Inferior parietal cortex (tissue), 1 donor: ENCODE results near the gene GMDS.

Experiments used
- DNase-seq: peaks from one replicate; pipeline ENCODE4 v3.0.0-alpha.2; 2016; ENCODE audit errors: extremely low spot score

The GMDS gene

DNA sequence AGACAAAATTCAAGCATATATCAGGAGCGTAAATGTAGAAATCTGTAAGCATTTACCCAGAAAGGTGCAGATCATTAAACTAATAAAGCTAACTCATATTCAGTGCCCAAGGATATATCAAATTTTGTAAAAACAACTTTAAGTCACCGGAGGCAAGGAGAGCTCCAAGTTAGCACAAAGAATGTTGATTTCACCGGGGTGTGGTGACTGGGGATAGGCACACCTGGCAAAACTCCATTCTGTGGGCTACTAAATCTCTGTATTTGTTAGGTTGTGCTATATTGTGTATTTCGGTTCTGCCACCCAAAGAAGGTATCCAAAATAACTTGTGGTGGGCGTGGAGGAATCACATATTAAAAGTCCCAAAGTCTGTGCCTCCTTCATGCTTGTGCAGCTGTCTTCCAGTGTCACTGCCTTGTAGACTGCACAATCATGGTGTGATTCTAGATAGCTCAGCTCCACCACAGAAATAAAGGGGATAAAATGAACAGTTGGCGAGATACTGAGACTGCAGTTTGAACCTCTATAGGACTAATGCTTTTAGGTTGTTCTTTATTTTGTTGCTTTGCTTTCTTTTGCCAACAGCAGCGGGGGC, 111.6 kb downstream of the GMDS start:
- no peak for DNase-seq

DNA sequence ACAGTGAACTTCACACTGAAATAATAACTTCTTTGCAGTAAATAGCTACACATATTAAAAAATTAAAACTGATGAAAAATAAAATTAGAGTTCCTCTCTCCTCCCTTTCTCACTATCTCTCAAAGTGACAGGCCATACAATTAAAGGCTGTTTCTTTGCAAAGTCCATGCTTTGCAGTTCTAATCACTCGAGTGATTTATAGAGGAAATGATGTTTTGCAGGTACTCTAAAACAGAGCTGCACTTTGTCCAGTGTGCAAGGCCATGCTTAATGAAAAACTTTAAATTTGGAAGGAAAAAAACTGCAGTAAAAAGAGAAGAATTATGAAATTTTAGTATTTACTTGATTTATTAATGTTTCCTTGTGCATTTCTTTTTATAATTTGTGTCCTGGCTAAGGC, 112.5 kb downstream of the GMDS start:
- no peak for DNase-seq

DNA sequence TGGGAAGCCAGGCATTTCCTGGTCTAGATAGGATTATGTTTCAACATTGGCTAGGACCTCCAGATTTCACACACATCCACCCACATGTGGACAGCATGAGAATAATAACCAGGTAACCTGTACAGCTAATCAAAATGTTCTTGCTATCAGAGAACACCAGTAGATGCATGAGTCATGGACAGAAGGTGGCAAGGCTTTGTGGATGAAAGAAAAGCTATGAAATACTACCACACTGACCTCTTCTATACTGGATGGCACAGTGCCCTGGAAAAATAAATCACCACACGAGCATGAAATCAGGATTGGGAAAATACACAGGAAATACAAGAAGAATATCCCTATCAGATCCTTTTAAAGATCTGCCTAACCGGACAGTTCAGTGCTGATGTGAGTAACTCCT, 113.0 kb downstream of the GMDS start:
- no peak for DNase-seq

DNA sequence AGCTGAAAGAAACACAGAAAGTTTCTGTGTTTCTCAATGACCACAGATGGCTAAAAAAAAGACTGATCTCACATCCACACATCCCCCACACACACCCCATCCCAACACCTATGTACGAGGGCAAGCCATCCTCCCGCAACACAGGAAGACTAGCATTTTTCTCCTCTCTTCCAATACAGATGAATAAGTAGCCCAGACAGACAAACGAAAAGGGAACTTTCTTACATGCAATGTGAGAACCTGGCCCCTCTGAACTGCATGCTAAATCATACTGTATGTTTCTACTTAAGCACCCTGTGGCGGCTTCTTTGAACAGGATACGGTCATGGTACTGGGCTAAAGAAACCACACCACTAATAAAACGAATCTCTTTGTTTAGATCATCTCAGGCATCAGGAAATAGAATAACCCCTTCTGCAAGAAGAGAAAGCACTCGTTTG, 116.2 kb downstream of the GMDS start:
- DNase-seq, result no peak

DNA sequence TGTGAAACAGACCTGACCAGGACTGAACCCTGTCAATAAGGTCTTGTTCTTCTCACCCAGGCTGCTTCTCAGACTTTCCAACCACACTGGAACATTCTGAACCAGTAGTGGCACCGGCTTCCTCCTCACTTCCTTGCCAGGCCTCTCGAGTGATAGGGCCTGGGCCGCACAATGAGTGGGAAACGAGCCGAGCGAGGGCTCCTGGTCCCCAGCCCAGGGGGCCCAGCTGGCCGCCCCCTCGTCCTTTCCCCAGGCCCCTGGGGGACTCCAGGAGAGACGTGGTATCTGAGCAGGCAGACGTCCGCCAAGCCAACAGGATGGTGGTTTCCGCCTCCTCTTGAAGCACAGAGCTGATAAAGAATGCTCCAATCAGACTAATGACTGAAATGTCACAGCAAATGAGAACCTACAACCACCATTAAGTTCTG, 117.9 kb downstream of the GMDS start:
- DNase-seq, result no peak

DNA sequence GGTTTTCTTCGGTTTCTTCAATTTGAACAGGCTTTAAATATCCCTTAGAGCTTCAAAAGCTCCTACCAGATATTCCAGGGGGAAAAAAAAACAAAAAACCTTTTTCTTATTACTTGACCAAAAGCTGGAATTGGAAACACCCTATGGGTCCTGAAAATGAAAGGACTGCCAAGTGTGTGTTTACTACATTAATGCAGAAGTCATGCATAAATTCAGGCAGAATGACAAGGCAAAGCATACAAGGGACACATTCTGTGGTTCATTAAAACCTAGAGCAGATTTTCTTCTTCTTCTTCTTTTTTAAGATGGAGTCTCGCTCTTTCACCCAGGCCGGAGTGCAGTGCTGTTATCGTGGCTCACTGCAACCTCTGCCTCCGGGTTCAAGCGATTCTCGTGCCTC, 119.1 kb downstream of the GMDS start:
- DNase-seq, result no peak

DNA sequence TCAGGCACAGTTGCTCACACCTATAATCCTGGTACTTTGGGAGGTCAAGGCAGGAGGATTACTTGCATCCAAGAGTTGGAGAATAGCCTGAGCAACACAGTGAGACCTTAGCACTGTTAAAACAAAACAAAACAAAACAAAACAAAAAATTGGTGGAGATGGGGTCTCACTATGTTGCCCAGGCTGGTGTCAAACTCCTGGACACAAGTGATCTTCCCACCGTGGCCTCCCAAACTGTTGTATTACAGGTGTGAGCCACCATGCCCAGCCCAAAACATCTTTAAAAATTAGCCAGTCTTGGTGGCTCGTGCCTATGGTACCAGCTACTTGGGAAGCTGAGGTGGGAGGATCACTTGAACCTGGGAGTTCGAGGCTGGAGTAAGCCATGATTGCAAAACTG, 120.2 kb downstream of the GMDS start:
- no peak for DNase-seq

DNA sequence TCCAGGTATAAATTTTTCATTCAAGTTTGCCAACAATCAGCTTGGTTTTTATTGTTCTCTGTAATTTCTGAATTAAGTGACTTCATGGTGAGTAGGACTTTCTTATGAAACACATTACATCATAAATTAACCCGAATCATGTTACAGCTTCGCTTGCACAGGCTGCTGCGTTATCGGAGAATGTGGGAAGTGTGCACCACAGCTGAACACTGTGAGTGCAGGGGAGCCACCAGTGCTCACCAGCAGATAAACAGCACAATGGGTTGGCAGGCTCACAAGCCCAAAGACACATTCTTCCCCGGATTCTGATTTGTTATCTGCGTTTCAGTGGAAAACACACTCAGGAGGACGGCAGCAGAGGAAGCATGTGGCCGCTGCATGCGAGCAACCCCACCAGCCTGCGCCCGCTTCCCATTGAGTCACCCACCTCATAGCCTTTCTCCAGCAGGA, 121.1 kb downstream of the GMDS start:
- no peak for DNase-seq

DNA sequence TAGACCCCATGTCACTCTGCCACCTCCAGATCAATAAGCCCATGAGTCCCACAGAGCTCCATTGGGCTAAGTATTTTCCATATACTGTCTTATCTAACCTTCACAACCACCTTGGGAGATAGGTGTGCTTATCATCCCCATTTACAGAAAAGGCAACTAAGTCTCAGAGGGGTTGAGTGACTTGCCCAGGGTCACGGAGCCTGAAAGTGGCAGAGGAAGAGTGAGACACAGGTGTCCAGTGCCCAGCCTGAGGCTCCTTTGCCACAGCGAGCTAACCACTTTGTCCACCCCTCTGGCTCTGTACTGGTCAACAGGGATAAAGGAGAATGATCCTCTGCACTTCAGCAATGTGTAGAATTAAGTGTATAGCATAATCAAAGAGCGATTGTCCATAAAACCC, 124.5 kb downstream of the GMDS start:
- DNase-seq, result no peak

DNA sequence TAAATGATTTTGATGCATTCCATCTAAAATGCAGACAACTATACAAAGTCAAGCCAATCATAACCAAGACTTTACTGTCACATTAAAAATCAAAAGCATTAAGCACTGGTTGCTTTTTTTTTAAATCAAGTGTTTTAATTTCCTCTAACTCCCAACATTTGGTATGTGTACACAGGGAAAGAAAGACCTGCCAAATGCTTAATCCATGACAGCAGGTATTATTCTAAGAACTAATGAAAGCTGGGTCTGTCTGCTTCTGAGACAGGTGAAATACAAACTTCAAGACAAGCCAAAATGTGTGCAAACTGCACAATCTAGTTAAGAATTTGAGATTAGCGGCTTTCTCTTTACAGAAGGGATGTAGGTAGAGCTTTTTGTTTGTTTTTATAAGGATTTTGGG, 126.1 kb downstream of the GMDS start:
- no peak for DNase-seq

DNA sequence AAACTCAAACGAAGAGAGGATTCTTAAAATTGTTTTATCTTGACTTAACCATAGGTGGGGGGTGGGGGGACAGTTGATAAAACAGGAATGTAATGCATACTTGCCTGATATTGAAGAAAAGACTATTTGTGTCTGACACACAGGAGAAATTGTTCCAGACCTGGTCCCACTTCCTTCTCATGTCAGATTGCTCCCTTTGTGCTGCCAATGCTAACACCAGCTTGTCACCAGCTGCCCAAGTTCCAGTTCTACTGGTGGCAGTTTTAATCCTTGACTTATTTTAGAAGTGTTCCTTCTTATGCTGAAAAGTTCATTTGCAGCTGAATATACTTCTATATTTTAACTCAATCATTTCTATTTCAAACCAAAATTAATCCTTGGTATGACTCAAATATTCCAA, 127.3 kb downstream of the GMDS start:
- DNase-seq, result no peak

DNA sequence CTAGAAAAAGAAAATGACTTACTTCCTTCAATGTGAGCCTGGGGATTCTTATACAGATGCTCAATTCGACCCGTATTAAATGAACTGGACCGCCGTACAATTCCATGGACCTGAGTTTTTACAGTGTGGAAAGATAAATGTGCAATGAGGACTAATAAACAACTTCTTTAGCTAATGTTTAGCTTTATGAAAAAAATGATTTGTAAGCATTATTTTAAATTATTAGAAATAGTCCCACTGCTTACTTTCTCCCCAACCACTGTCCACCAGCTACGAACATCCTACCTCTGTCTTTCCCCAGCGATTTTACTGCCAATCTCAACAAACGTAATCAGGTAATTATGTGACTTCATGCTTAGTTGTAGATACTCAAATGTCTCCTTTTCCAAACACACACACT, 128.0 kb downstream of the GMDS start:
- DNase-seq, result no peak

DNA sequence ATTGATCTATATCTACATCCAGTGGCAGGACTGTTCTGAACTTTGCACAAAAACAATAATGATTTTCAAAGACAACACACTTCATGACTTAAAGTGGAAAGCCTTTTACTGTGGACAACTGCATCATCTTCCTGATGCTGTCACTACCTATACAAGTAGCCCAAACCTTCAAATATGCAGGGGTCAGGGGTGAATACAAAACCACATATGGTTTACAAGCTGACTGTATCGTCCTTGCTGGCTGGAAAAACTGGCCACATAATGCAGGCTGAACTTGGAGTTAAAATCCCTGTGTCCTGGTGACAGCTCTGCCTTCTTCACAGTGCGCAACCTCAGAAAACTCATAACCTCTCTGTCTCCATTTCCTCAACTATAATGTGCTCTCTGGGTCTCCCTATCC, 128.9 kb downstream of the GMDS start:
- DNase-seq, result no peak

DNA sequence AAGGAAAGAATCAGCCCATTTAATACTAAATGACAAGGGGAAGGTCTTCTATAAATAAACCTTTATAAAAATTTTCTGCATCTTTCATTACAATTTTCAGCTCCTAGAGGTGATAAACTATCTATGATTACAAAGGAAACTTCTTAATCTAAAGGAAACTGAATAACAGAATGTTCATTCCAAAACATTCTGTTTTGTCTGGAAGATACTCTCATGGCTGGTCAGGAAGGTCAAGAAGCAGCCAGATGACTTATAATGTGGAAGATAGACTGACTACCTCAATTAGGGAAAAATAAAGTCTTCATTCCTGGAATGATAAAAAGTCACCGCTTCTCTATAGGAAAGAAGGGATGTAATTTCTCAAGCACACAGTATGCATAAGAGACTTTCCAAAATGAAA, 131.3 kb downstream of the GMDS start:
- no peak for DNase-seq

DNA sequence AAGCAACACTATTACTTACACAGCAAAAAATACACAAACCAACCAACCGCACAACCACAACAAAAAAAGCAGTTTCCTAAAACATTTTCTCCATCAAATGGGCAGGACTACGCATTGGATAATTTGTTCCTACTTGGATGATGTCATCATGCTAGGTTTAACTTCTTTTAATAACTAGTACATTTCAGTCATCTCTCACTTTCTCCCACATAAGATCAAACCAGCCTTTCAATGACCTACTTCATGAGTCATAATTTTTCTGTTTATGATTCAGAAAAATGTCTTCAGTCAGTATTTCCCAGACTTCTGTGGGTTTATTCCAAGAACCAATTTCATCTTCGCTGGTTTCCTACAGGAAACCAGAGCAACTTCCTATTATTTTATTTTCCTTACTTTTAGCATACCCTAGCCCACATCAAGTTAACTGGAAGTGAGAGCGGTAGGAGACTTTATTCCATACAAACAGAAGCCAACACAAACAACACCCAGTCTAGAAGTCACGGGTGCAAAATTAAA, 134.2 kb downstream of the GMDS start:
- peak; percentile 6 for DNase-seq

DNA sequence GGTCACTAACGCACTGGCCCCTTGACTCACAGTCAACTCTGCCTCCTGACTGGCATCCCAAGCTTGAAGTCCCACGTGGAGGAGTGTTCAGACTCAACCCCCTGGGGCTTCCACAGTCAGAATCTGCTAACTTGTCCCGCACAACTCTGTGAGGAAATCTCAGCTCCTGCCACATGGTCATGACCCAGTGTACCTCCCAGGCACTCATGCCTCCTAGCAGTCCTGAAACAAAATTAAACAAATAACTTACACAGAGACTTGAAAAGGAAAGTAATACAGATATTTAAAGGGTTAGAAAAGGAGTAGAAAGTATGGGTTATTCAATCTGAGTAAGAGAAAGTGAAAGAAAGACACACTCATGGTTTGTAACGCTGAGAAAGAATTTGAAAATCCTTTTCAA, 134.9 kb downstream of the GMDS start:
- no peak for DNase-seq

DNA sequence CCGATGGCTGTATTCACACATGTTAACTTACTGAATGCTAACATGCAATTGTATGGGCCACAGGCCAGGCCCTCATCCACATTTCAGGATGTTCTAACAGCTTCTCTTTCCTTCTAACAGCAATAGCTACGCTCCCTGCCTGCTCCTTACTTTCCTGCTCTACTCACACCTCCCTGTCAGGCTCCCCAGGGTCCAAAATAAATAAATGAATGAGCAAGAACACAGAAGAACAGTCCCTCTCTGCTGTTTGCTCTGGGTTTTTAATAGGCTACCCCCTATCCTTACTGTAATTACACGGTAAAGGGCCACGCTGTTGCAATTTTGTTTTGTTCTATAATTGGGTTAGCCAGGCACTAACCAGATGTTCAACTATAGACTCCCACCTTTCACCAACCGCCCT, 135.6 kb downstream of the GMDS start:
- DNase-seq, result no peak

DNA sequence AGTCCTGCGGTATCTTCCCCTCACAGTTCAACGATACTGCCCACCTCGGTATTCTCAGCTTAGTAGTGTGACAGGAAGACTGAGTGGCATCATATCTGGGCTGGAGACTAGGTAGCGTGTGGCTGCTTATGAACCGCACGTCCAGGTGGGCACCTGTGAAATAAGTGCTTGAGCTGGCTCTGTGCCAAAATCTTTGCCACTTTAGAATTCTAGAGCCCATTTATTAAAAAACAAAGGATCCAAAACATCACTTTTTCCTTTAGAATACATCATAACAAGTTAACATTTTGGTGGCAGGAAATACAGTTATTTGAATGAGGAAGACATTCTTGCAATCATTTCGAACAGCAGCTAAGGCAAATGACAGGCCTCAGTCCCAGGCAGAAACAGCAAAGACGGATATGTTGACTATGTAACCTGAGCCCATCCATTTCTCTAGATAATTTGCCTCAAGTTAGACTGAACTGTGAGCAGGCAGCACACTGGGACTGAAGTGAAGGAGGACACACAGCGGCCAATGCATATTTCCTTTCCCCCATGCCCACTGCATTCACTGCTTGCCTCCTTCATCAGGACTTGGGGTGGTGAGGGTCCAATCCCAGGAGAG, 136.6 kb downstream of the GMDS start:
- DNase-seq, result no peak

DNA sequence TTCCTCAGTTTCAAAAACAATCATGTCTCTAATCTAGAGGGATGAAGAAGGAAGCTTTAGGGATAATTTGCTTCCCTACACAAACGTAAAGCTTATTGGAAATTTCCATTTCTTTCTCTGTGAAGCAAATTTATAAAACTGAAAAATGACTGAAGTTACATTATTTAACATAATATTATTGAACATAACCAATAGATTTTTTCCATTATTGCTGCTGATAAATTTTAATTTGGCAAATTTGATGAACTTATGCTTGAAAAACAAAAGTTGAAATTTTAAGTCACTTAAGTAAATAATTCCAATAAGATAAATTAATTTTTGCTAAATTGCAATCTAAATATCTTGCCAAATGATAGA, 140.9 kb downstream of the GMDS start:
- DNase-seq, result no peak

DNA sequence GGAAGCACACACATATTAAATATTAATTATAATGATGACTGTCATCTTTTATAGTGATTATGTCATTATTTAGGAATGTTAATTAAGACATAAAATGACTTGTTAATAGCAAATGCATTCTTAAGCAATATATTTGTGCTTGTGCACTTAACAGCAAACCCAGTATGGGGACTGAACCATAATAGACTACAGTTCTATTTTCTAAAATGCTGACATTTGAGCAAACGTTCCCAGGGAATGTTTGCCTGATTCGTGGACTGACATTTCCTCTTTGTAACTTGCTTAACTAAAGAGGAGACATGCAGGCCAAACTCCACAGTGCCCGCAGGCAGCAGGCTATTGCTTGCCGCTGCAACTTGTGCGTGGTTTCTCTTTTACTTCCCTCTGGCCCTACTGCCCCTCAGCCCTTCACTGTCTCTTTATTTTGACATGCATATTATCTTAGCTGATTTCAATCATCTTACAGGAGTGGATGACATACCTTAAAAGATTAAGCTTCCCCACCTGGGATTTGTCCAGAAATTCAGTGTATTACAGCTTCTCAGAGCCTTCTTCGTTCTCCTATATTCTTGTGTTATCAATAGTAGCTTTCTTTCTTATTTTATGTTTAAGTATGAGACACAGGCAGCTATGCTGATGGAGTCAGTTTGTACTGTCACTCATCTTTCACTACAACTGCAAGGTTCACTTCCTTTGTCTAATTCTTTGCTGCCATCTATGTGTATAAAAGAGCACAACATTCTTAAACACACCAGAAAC, 141.5 kb downstream of the GMDS start:
- DNase-seq, result peak; percentile 69

DNA sequence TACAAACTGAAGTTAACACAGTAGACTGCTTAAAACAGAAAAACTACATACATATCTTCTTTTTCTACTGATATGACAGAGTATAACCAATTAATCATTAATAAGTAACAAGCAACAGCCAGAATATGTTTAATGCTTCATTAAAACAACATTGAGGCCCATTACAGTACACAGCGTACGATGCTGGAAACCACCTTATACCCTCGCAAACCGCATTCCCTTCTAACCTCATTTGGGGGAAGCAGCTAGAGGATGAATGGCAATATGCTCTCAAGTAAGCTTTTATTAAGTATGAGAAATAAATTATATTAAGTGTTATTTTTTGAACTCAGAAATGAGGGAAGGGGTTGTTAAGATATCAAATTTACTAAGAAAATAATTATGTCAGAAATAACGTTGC, 142.4 kb downstream of the GMDS start:
- no peak for DNase-seq

DNA sequence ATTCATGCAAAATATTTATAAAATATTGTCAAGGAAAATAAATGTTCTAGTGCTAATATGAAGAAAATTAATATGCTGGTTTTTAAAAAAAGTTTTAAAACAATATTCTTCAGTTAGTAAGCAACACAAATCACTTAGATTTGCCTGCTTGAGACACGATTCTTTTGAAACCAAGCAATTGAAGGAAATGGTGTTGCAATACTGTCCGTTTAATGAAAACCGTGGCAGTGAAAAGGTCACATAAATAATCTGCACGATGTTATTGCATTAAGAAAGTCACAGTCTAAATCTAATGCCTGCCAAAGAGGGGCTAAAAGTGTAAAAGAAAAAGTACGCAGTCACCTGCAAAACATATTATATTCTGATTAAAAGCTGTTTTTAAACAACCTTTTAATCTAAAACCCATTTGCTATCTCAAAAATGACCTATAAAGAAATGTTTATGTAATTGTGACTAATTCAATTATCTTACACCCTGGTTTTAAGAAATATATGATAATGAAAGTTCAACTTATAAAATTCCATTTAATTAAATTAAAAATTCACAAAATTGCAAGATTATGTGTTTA, 143.0 kb downstream of the GMDS start:
- DNase-seq, result no peak

DNA sequence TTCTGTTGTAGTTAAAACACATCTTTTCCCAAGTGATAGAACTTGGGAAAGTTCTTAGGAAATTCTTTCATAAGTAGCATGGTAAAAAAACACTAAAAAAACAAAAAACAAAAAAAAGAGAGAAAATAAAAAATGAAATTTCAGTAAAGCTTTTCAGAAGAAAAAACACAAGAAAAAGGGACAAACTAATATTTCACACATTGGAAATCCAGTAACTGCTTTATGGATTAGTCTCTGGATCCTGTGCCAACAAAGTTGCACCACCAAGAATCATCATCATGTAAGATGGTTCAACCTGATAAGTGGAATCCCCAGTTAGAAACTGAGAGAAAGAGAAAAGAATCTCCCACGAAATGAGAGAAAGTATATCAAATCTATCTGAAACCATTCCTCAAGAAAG, 144.2 kb downstream of the GMDS start:
- no peak for DNase-seq
